ENCODE measurements around the gene FSTL3. TPM values are rescaled to one million over a fixed set of nuclear protein-coding genes. Genes with fewer than 3 reads are reported as not detected.
"Not testable (repeated sequence)": the region's sequence is repeated elsewhere in the genome, so short reads cannot be mapped to it uniquely, and the experiment has no call there.

The FSTL3 gene
- total RNA-seq, 1 donor from 2014 or later, result 24.6 TPM

DNA sequence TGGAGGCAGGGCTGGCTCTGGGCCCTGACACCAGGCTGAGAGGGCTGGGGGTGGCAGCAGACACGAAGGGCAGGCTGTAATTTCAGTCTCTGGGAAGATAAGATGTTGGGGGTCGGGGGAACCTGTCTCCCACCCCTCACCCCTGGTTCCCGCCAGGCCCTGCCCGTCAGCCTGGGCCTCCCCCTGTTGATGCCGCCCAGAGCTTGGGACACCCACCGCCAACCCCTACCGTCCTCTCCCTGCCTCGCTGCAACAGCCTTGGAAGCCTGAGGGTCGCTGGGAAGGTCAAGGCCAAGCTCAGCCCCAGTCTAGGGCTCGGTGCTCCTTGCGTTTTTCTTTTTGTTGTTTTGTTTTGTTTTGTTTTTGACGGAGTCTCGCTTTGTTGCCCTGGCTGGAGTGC, 47.1 kb downstream of the FSTL3 start:
- intact Hi-C loops (cut with micrococcal nuclease), result no loop called here
- no peak for ATAC-seq
- no peak for DNase-seq

DNA sequence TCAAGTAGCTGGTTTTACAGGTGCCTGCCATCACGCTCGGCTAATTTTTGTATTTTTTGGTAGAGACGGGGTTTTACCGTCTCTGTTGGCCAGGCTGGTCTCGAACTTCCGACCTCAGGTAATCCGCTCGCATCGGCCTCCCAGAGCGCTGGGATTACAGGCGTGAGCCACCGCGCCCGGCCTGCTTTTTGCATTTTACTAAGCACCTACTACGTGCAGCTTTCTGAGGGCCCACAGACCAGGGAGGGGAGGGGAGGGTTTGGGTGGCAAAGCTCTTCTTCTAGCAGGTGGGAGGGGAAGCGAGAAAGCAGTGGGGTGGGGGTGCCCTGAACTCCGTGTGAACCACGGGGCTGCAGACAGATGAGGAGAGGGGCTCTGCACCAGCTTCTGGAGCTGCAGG, 47.5 kb downstream of the FSTL3 start:
- intact Hi-C loops (cut with micrococcal nuclease), result no loop called here
- DNase-seq (no peak), ATAC-seq (no peak)

- ATAC-seq, result no peak
- DNase-seq, result no peak
- intact Hi-C loops (cut with micrococcal nuclease), result no loop called here
Observed at GRCh38 chr19:725461-726089, 49.4 kb downstream of the FSTL3 start.

DNA sequence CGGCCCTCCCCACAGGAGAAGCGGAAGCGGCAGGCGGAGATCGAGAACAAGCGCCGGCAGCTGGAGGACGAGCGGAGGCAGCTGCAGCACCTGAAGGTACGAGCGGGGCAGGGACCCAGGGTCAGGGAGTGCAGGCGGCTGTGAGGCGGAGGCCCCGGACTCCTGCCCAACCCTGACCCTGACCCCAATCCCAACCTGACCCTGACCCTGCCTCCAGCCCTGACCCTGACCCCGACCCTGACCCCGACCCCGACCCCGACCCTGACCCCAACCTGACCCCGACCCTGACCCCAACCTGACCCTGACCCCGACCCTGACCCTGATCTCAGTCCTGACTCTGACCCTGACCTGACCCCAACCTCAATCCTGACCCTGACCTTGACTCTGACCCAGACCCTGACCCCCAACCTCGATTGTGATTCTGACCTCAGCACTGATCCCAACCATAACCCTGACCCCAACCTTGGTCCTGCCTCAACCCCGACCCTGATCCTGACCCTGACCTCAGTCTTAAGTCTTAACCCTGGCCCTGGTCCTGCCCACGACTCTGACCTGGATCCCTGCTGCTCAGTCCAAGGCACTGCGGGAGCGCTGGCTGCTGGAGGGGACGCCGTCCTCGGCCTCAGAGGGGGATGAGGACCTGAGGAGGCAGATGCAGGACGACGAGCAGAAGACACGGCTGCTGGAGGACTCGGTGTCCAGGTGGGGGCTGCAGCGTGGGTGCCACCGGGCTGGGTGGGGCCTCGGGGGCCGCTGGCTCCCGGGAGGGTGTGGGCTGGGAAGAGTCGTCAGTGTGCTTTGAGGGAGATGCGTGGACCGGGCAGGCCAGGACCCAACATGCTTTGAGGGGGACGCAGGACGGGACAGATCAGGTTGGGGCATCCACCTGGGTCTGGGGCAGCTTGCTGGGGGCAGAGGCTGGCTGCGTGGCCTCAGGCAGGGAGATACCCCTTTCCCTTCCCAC, 51.1 kb downstream of the FSTL3 start:
- intact Hi-C loops (cut with micrococcal nuclease), result no loop called here
- ATAC-seq (peak; percentile 28), DNase-seq (no peak)

DNA sequence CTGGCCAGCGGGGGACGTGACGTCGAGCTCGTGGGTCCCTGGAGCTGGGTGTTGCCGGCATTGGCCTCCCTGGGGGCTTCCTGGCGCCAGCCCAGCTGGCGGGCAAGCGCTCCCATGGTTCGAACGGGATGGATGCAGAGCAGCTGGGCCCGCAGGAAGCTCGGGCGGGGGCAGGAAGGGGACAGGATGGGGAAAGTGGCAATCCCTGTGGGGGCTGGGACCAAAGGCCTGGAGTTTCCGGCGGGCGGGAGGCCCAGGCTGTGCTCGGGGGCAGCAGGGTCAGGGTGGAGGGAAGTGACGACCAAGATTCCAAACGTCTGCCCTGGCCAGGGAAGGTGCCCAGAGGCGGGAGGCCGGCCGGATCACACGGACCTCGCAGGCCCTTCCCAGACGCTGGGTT, 51.8 kb downstream of the FSTL3 start:
- peak; percentile 88 for DNase-seq
- peak; percentile 89 for ATAC-seq
- intact Hi-C loops (cut with micrococcal nuclease), result no loop called here

DNA sequence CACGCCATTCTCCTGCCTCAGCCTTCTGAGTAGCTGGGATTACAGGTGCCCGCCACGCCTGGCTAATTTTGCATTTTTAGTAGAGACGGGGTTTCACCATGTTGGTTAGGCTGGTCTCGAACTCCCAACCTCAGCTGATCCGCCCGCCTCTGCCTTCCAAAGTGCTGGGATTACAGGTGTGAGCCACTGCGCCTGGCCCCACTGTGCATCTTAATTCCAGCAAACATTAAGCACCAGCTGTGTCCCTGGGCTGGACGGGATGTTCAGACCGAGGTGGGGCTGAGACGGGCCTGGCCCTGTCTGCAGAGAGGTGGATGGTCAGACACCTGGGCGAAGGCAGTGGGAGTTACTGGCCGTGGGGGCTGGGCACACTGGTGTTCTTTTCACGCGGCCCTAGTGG, 53.4 kb downstream of the FSTL3 start:
- DNase-seq; intact Hi-C loops (cut with micrococcal nuclease); ATAC-seq: not testable (repeated sequence)

- intact Hi-C loops (cut with micrococcal nuclease), result loop anchor here (5.0 kb wide), 1 partner anchor 63 kb away; no protein-coding TSS in a partner anchor
- ATAC-seq, result no peak
- DNase-seq, result no peak
Observed at GRCh38 chr19:729965-730668, 53.9 kb downstream of the FSTL3 start.

DNA sequence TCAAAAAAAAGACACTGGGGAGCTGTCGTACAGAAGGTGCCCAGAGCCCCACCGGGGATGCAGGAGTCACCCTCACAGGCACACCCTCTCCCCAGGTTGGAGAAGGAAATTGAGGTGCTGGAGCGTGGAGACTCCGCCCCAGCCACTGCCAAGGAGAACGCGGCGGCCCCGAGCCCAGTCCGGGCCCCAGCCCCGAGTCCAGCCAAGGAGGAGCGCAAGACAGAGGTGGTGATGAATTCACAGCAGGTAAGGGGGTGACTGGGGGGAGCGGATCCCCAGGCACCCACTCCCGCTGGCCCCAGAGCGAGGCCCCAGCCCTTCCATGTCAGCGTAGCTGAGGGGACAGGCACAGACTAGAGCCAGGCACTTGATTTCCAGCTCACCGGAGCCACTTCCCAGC, 54.8 kb downstream of the FSTL3 start:
- no peak for DNase-seq
- intact Hi-C loops (cut with micrococcal nuclease), result loop anchor here (5.0 kb wide), 1 partner anchor 64 kb away; no protein-coding TSS in a partner anchor
- no peak for ATAC-seq

DNA sequence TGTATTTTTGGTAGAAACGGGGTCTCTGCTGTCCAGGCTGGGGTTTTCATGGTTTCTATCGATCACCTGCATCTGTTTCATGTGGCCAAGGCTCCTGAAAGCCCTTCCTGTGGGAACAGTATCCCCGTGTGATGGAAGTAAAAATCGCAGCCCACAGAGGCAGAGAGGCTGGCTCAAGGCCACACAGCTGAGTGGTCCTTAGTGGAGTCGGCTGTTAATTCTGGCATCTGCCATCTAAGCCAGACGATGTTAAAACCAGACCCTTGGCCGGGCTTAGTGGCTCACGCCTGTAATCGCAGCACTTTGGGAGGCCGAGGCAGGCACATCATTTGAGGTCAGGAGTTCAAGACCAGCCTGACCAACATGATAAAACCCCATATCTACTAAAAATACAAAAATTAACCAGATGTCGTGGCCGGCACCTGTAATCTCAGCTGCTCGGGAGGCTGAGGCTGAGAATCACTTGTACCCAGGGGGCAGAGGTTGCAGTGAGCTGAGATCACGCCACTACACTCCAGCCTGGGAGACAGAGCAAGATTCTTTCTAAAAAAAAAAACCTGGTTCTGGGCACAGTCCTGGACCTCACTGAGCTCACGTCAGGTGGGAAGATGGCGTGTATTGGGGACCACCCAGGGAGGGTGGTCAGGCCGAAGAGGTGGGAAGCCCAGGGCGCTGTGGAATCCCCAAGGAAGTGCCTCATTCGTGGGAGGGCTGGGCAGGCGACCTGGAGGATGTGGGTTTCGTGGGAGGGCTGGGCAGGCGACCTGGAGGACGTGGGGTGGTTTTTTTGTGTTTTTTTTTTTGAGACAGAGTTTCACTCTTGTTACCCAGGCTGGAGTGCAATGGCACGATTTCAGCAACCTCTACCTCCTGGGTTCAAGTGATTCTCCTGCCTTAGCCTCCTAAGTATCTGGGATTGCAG, 56.2 kb downstream of the FSTL3 start:
- ATAC-seq (no peak), DNase-seq (no peak)
- intact Hi-C loops (cut with micrococcal nuclease), result loop anchor here (5.0 kb wide), 1 partner anchor 65 kb away; no protein-coding TSS in a partner anchor

Other genes with a start within 250 kb of the FSTL3 start
- gene SHC2, start 215.4 kb upstream of the FSTL3 start, total RNA-seq, result 11.0 TPM
- 0.37 TPM for gene MADCAM1, start 179.9 kb upstream of the FSTL3 start, total RNA-seq
- gene TPGS1, start 168.9 kb upstream of the FSTL3 start, total RNA-seq, result 10.5 TPM
- gene CDC34, start 144.6 kb upstream of the FSTL3 start, total RNA-seq, result 110 TPM
- gene GZMM, start 132.3 kb upstream of the FSTL3 start, total RNA-seq, result 0.37 TPM
- 1,923 TPM for gene BSG, start 103.8 kb upstream of the FSTL3 start, total RNA-seq
- 14.3 TPM for gene HCN2, start 86.5 kb upstream of the FSTL3 start, total RNA-seq
- 55.5 TPM for gene POLRMT, start 42.9 kb upstream of the FSTL3 start, total RNA-seq
- gene FGF22, start 36.5 kb upstream of the FSTL3 start, total RNA-seq, result not detected
- gene RNF126, start 13.2 kb upstream of the FSTL3 start, total RNA-seq, result 24.4 TPM
- gene PRSS57, start 19.1 kb downstream of the FSTL3 start, total RNA-seq, result not detected
- 30.1 TPM for gene PALM, start 32.5 kb downstream of the FSTL3 start, total RNA-seq
- gene MISP, start 74.7 kb downstream of the FSTL3 start, total RNA-seq, result not detected
- gene PTBP1, start 121.1 kb downstream of the FSTL3 start, total RNA-seq, result 58.1 TPM
- not detected for gene PLPPR3, start 145.6 kb downstream of the FSTL3 start, total RNA-seq
- not detected for gene AZU1, start 151.4 kb downstream of the FSTL3 start, total RNA-seq
- gene PRTN3, start 164.6 kb downstream of the FSTL3 start, total RNA-seq, result not detected
- gene ELANE, start 175.9 kb downstream of the FSTL3 start, total RNA-seq, result 1.5 TPM
- 252 TPM for gene CFD, start 183.3 kb downstream of the FSTL3 start, total RNA-seq
- gene MED16, start 216.8 kb downstream of the FSTL3 start, total RNA-seq, result 23.7 TPM
- not detected for gene RNU6-9, start 217.1 kb downstream of the FSTL3 start, total RNA-seq
- 20.0 TPM for gene R3HDM4, start 236.8 kb downstream of the FSTL3 start, total RNA-seq
- gene KISS1R, start 240.9 kb downstream of the FSTL3 start, total RNA-seq, result not detected
- 5.7 TPM for gene ARID3A, start 249.6 kb downstream of the FSTL3 start, total RNA-seq